ENCODE measurements around the gene NDUFA7.

The NDUFA7 gene

DNA sequence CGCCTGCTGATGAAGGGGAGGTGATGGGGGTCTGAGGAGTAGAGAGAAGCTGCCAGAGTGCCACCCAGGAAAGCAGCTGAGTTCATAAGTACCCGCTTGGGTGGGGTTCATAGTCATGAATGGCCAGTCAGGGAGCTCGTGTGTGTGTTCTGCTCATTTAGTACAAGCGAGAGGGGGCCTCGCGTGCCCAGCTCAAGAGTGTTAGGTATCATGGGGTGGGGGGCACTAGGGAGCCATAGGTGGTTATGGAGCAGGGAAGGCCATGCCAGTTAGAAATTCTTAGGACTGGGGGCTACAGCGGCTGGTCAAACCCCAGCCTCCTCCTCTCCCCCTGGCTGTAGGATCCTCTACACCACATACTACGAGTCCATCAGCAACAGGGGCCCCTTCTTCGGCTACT, 59.8 kb downstream of the NDUFA7 start:
- DNase-seq: no peak
